Mucosa of gallbladder (tissue), 1 donor: ENCODE data around the gene DENND2A. TPM values are rescaled to one million over a fixed set of nuclear protein-coding genes. Genes with fewer than 3 reads are reported as not detected.
A peak's percentile ranks its signal among the peaks of the same experiment; 100 is the strongest.
"Not testable (repeated sequence)": the region's sequence is repeated elsewhere in the genome, so short reads cannot be mapped to it uniquely, and the experiment has no call there.

Experiments
- DNase-seq: peaks from one replicate; pipeline ENCODE4 v3.0.0-alpha.2; 2020; ENCODE audit warnings: low spot score
- total RNA-seq: library from RNA; stranded (reverse); gene quantifications from one replicate; pipeline ENCODE4 v1.2.1, GENCODE V29; 2021
- donor health status: DM: no; HTN: no; CAD: no.

DENND2A gene
- total RNA-seq, 1 donor from 2014 or later, result 14.0 TPM

DNA sequence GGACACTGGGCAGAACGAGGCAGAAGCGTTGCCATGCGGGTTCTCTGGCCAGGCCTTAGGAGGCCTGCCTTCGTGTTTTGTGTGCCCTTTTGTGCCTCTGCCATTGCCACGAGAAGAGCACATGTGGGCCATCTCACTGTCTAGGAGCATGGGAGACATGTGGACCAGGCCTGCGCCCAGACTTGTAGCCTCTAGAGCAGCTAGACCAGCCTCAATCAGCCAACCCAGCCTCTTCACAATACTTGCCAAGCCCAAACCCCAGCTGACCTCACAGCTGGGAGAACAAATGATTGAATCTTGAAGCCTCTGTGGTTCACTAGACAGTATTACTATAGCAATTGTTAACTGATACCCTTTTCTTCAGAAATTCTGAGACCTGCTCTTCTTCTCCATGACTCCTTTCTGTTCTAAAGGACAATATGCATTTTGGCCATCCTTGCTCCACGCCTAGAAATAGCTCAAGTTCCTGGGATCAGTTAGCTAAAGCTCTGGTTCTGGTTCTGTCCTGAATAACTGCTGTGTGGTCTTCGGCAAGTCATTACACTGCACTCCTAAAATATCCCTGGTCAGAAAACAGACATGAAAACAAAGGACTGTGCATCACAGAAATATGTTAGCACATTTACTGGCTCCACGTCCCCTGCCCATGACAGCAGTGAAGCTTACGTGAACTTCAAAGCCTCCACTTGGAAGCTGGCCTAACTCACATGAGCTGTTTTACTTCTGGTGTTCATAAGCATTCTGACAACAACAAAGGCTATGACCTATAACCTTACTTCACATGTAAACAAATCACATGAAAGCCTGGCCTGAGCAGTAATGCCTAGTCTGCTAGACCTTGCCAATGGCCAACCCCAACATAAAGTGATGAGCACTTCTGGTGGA is 89.0 kb downstream of the DENND2A start:
- peak; percentile 27 for DNase-seq

DNA sequence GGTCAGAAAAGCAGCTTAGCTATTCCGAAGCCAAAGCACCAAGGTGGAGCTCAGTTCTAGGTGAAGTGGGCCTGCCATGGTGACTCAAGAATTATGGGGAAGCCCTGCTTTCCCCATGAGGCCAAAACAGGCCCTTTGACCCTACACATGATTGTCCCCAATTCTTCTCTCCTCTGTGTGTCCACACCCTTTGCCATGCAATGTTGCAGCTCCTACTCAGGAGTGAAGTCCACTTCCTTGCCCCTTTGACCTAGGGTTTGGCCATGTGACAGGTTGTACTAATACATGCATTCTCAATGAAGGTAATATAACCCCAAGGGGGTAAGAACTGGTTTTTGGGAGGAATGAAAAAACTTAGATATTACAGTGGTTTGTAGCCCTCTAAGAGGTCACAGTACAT is 93.7 kb downstream of the DENND2A start:
- no peak for DNase-seq

DNA sequence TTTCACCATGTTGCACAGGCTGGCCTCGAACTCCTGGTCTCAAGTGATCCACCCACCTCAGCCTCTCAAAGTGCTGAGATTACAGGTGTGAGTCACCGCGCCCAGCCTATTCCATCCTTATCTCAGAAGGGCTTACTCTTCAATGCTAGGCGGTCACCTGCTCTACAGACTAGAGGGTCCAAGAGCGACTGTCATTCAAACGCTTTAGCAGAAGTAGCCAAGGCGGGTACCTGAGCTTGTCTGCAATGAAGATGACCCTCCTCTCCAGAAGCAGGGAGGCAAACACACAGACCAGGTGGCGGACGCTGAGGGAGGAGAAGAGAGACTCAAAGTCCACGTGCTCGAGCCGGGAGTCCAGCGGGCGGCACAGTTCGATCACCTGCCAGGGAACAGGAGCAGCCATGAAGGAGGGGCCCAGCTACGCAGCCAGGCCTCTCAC is 96.2 kb downstream of the DENND2A start:
- peak; percentile 60 for DNase-seq

DNA sequence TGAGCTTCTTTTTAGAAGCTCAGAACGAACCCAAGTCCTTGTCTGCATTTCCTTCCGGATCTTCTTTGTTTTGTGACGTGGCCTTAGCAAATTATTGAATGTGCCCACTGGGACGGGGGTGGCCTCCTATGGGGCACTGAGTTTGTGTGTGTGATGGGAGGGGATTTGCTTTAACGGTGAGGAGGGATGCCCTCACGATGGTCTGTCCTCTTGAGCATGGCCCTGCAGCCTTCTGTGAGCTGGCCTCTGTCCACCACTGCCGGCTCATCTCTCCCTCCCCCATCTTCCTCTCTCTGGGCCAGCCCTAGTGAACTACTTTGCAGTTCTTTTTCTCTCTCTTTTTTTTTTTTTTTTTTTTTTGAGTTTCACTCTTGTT is 98.4 kb downstream of the DENND2A start:
- DNase-seq, result peak; percentile 52

DNA sequence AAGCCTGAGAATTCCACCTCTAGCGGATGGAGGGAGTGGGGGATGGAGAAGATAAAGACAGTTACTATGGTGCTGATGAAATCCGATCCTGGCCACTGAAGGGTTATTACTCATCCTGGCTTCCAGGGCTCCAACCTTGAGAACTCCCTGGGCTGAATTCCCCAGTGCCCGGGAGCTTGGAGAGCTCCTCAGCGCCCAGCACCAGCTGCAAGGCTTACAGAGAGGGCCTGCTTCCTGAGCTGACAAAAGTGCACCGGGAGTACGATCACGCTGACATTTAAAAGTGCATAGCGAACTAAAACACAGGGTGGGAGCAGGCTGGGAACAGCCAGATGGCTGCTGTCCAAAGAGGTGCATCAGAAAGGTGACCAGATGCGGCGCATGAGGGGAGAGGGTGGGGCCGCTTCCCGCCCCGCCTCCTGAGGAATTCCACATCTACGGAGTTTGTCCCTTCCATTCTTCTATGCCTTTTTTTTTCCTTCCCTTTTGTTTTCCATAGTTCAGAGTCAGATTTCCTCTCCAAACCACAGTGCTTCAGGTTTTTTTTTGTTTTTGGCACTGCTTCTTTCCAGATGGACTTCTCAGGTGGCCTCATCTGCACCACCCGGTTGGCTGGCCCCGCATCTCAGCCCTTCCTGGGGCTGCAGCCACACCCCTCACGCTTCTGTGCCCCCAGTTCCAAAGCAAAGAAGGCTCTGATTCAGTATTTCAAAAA is 98.9 kb downstream of the DENND2A start:
- peak; percentile 64 for DNase-seq

DNA sequence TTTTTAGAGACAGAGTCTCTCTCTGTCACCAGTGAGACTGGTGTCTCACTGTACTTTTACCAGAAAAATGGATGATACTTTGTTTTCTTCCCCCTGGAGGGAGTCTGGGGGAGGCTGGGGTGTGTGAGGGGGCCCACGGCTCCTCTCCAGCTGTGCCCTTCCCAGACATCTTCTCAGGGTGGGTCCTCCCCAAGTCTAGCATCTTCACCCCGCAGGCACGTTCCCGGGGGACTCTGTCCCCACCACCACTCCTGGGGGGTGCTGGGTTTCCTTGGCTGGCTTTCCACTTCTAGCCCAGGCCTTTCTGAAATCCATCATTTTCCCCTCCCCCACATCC is 99.5 kb downstream of the DENND2A start:
- DNase-seq, result no peak

DNA sequence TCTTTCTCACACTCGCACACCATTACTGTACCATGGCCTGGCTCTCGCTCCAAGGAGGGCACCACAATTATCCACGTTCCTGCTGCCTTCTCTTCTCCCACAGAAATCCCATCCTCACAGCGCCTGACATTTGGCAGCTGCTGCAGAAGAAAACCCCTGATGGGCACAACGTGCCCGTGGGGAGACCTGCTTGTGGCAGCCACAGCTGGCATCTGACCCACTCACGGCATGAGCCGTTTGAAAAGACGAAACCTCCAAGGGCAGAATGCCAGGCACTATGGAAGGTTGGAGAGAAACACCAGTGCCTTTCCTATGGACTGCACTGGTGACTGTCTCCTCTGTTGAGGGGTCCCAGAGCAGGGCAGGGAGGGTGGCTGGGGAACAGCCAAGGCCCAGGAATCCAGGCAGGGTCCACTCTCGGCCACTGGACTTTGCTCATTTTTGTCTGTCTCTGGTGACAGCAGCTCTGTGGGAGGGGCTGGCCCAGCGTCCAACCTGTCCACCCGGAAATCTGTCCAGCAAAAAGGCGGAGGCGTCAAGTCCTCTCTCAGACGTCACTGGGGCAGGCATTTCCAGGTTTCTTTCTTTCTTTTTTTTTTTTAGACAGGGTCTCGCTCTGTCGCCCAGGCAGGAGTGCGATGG is 100.4 kb downstream of the DENND2A start:
- peak; percentile 77 for DNase-seq

DNA sequence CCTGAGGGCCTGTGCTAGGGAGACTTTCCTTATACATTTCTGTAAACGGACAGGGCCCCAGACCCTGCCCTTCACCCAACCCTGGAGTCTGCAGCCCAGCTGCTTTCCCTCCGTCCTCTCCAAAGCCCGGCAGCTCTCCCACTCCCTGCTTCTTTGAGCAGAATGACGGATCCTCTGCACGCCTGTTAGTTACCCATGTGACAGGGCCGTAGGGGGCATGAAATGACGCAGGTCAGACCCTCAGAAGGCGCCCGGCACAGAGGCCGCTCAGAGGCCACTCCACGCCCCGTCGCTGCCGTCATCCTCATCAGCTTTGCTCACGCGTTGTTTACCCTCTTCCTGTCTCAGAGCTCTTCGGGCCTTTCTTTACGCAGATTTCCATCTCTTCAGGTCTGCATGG is 101.2 kb downstream of the DENND2A start:
- no peak for DNase-seq

DNA sequence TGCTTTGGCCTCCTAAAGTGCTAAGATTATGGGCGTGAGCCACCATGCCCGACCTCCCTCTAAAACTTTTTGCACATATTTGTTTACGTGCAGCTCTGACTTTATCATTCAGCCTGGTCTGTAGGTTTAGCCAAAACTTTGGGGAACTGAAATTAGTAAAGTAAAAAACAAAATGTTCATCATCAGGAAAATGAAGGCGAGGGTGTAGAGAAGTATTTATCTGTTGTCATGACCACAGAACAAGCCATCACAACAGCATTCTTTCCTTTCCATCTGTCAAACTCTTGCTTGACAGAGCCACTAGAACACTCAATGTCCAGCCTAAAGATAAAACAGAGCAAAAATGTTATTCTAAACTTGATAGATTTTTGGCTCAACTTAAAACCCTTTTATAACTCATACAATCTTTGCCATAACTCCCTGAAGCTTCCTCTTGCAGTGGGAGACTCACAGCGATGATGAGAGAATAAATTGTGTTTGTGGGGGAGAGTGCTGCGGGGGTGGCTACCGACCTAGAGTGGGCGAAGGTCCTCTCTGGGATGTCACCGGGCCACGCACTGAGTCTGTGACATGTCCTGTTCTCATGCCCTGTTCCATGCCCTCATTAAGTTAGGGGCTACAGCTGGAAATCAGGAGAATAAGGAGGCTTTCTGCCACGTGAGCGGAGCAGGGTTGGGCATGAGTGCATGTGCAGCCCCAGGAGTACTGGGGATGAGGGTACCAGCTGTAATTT is 102.7 kb downstream of the DENND2A start:
- no peak for DNase-seq

DNA sequence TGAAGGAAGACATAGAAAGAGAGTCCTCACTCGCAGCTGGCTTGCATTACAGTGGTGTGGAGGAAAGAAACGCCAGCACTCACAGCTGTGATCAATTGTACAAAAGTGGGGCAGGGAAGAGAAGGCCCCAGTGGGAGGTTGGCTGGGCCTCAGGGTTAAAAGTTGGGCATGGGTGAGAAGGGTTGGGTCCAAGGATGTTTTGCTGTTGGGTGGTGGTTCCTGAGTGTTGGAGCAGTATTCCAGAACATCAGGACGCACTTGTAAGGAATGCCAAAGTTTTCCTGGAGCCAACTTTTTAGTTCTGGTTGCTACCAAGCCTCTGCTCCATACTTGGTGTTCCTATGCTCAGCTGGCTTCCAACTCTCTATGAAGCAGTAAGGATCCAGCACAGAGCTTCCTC is 105.9 kb downstream of the DENND2A start:
- no peak for DNase-seq

DNA sequence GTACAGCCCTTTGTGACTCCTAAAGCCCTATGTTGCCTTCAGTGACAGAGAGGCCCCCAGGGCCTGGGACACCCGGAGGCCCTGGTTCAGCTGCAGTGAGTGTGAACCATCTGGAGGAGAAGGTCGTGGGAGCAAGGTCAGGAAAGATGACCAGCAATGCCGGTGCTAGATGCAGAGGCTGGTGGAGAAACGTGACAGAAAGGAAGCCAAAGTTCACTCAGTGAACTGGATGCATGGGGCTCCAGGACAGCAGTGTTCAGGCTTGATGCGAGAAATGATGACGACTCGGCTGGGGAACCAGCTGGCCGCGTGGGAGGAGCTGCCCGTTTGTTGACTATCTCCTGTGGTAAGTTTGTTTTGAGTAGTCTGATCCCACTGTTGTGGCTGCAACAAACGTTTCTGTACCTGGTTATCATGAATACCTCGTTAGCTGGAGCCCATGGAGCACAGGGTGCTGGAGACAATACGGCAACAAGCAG is 107.2 kb downstream of the DENND2A start:
- no peak for DNase-seq

DNA sequence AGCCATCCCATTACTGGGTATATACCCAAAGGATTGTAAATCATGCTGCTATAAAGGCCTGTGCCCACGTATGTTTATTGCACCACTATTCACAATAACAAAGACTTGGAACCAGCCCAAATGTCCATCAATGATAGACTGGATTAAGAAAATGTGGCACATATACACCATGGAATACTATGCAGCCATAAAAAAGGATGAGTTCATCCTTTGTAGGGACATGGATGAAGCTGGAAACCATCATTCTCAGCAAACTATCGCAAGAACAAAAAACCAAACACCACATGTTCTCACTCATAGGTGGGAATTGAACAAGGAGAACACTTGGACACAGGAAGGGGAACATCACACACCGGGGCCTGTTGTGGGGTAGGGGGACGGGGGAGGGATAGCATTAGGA is 111.2 kb downstream of the DENND2A start:
- not testable (repeated sequence) for DNase-seq

DNA sequence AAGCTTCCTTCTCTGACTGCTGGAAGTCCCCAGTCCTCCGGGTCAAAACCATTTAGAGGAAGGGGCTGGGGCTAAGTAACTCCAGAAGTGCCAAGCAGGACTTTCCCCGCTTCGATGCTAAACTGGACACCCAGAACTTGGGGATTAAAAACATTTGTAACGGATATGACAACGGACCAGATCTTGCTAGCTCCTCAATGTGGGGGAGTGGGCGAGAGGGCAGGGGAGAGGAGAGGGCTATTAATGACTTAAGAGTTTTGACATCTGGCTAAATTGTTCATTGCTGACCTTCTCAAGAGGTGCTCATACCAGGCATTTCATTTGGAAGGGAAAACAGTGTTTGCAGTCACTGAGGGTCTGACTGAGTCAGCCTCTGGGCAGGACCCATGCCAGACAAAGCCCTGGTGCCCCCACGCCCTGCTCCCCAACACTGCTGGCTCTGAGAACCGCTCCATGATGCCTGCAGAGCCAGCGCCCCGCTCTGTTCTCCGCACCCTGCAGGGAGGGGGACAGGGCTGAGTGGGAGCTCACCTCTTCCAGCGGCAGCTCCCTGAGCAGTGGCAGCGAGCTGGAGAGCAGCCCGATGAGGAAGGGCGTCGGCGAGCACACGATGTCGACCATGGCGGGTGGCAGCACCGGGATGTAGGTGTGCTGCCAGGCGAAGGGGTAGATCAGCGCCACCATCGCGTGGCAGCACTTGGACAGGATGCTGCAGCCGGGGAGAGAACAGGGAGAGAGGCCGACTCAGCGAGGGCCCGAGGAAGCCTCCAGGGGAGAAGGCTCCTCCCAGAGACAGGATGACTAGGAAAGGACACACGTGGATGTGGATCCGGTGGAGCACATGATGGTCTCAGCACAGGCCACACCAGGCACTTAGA is 113.6 kb downstream of the DENND2A start:
- no peak for DNase-seq

DNA sequence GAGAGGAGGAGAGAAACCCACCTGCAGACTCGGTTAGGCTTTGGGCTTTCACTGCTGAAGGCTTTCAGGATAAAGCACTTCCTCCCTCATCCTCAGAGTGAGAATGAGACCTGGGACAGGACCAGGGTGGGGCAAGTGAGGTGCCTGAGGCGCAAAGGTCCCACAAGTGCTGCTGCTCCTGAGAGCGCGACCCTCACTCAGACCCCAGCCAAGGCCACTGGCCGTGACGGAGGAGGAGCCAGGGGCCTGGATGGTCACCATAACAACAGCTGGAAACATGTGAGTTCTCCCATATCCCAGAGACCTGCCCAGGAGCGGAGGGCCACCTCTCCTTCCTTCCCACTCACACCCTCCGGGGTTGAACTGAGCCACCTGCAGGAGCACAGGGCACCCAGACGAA is 114.4 kb downstream of the DENND2A start:
- no peak for DNase-seq

DNA sequence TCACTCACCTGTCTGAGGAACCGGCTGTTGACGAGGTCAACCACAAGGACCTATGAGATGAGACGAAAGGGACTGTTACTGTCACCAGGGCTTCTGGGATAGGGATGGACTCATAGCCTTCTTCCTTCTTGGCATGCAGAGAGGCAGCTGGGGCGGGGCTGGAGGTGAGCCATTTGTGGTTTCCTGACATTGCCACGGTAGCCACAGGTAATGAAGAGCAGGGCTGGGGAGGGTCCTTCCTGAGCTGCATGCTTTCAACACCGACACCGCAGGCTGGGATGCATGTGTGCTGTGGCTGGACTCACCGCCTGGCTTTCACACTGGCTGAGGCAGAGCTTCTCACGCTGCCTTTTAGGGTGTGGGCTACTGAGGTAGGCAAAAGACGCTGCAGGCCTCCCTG is 114.9 kb downstream of the DENND2A start:
- no peak for DNase-seq

DNA sequence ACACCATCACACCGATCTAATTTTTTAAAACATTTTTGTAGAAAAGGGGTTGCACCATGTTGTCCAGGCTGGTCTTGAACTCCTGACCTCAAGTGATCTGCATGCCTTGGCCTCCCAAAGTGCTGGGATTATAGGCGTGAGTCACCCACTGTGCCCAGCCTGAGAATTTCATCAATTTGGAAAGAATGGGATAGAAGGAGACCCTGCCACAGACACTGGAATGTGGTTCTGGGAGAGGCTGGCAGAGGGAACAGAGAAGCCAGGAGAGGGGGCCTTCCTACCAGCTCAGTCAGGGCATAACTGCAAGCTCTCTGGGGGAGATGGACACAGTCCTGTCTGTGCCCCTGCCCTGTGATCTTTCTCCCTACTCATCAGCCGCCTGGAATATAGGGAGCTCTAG is 119.2 kb downstream of the DENND2A start:
- no peak for DNase-seq

DNA sequence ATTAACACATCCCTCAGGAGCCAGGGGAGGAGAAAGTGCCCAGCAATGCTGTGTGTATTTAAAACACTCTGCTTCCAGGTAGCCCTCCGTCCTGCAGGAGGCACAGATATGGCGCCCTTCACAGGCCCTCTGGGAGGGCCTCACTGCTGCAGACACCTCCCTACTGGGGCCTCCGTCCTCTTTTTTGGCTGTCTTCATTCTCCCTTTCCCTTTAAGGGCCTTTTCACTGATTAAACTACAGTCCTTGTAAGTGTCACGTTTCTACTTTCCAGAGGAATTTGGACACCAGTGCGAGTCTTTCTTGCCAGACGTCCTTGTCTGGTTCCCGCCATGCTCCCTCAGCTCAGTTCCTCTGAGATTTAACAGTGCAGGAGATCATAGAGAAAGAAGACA is 121.6 kb downstream of the DENND2A start:
- no peak for DNase-seq

DNA sequence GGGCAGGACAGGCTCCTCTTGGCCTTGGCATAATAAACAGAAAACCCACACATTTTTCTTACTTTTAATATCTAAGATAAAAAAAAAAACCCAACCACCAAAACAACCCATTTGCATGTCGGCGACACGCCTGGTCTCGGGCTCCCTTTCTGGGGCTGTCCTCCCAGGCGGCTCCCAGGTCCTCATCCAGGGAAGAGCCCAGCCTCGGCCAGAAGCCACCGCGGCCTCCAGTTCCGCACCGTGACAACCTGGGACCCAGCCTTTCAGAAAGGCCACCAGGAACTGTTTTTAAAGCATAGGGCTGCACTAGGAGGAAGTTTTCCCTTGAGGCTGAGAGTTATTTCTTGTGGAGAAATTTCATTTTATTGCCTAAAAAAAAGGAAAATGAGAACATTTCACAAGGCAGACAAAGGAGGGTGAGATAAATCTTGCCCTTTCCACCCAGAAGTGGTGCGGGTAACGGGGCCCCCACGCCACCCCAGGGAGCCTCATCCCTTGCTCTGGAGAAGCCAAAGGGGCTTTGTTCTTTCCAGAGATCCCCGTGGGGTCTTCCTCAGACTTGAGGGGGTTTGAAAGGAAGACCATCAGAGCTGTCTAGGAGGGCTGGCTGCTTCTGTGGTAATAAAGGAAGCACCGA is 122.1 kb downstream of the DENND2A start:
- no peak for DNase-seq

DNA sequence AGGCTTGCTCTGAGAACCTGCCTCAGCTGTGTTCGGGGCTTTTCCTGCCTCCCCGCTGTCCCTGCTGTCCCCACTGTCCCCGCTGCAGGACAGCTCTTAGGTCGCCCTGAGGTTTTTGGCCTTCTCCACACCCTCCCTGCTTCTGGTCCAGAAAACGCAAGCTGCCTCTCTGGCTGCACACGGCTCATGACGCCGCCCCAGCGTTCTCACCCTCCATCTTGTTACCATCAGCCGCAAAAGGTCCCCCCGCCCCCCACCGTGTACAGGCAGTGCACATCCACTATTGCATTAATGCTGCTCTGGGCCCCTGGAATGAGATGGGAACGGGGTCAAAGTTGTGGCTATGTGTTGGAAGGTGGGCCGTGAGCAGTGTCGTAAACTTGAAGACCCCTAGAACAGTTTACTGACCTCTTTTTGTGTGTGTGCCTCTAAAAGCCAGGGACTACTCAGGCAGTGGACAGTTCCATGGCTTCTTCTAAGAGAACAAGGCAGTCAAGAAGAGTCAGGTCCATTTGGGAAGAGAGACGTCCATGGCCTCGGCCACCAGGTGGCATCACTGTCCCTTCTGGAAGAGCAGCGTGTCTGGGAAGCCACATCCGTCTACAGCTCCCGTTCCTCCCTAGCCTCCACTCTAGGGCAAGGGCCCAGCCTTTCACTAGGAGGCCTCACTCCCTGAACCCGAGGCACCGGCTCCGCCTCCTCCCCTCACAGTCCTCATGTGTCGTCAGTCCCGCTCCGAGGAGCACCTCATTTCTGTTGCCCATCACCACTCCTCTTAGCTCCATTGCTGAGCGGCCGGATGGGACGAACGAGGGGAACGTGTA is 122.9 kb downstream of the DENND2A start:
- DNase-seq, result peak; percentile 91
